Left colon (tissue), 2 donors: Measurements from ENCODE around the gene AGAP2. TPM values are rescaled to one million over a fixed set of nuclear protein-coding genes. Genes with fewer than 3 reads are reported as not detected.
A peak's percentile ranks its signal among the peaks of the same experiment; 100 is the strongest.
"Not testable (repeated sequence)": the region's sequence is repeated elsewhere in the genome, so short reads cannot be mapped to it uniquely, and the experiment has no call there.

Experiments
- ATAC-seq: fragments of 200-7000 bp; cut with Tn5 transposase; one replicate; pipeline ENCODE4 v1.9.1; 2020; ENCODE audit warnings: mild to moderate bottlenecking, moderate library complexity
- DNase-seq, 2 donors: peaks; one replicate each; pipeline ENCODE4 v3.0.0-alpha.2; 2020
- intact Hi-C, 2 donors: fragments of 100-400 bp; cut with DNase I in 1 of 2; cut with micrococcal nuclease in 1 of 2; formaldehyde crosslinking; loops; one replicate each; pipeline versions ENCODE4 v1.11.2 to v1.14.0; 2022; cut with DNase I, micrococcal nuclease
- long read RNA-seq: library from polyadenylated mRNA; unstranded; transcript quantifications from one replicate; pipeline ENCODE4 v2.0.0, GENCODE V29; 2021
- total RNA-seq, 2 donors: library from RNA; stranded (reverse); fragmentation: NEBNext Ultra II Directional; extraction: Animal tissue kit (Norgen Biotek cat#: 25700); gene quantifications; one replicate each; pipeline ENCODE4 v1.2.1, GENCODE V29; 2021
- donor health status: DM: no; HTN: no; CAD: no.
- donor health status: DM: yes; HTN: yes; CAD: no.

Gene AGAP2
- 1 to 10 TPM in 1 of 2 donors, under 1 TPM in 1; 0.92 to 1.5 TPM for total RNA-seq
- long read RNA-seq, partial matches to known transcripts = 0 of 1 reads
- long read RNA-seq, other reads (novel, unspliced or antisense) = 1 of 1 reads

DNA sequence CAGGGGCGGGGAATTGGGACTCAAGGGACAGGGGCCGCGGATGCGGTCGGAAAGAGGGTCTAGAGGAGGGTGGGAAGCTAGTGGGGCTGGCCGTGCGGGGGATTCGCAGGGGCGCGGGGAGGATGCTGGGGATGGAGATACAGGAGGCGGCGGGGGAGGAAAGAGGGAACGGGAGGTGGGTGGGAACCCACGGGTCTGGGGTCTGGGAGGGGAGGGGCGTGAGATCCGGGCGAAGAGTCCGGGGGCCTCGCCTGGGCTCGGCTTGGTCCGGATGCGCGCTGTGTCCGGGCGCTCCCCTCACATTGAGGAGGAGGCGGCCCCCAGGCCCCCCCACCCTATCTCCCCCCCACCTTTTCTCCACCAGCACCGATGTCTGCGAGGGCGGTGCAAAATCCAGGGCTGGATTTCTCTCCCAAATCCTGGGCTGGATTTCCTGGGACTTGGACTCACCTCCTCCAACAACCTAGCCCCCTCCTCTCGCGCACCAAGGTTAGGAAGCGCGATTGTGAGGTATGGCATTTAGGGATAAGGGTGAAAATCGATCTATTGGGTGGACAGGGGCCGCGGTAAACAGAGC is at the start of gene AGAP2:
Gene AGAP2 (minus strand): TSS at position 82 of the 577 bp plus-strand sequence. CDS start 496 bp downstream, outside the sequence.
- DNase-seq = no peak
- intact Hi-C loops = no loop called here
- ATAC-seq = no peak

- ATAC-seq = no peak
- intact Hi-C loops = no loop called here
- DNase-seq = no peak
Observed at GRCh38 chr12:57783861-57784260, 45.3 kb upstream of the AGAP2 start.

GRCh38 chr12:57783466-57783801 is 44.9 kb upstream of the AGAP2 start:
- intact Hi-C loops = no loop called here
- DNase-seq = no peak
- no peak for ATAC-seq

DNA sequence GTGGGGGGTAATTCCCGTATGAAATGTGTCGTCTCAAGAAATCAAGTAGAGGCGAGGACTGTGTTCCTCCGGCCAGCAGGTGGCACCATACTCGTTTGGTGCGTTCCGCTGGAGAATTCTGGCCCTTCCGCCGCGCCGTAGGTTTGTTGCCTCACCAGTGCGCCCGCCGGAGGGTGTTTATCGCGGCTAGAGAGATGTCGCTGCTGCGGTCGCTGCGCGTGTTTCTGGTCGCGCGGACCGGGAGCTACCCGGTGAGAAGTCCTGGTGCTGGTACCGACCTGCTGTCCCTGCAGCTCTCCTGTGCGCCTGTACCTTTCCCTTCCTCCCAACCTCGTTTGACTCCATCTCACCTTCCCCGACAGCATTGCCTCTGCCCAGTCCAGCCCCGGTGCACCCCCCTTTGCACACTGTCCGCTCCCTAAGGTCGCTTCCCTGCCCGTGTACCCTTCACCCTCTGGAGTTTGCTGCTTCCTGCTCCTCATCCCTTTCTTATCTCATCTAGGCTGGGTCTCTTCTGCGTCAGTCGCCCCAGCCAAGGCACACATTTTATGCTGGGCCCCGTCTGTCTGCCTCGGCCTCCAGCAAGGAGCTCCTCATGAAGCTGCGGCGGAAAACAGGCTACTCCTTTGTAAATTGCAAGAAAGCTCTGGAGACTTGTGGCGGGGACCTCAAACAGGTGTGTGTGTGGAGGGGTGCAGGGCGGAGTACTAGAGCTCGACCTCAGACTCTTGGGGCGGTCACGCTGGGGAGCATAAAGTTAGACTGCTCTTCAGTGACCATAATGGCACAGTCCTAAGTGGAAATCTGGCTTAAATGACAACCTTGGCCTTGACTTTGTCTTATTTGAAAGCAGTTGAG is 44.3 kb upstream of the AGAP2 start, which contains the start of gene TSFM:
Gene TSFM (plus strand): TSS at position 180 of the 858 bp plus-strand sequence. CDS start 15 bp downstream, at position 195.
- intact Hi-C loops = no loop called here
- DNase-seq (peak; percentile 94 to 99), ATAC-seq (peak; percentile 94)

DNA sequence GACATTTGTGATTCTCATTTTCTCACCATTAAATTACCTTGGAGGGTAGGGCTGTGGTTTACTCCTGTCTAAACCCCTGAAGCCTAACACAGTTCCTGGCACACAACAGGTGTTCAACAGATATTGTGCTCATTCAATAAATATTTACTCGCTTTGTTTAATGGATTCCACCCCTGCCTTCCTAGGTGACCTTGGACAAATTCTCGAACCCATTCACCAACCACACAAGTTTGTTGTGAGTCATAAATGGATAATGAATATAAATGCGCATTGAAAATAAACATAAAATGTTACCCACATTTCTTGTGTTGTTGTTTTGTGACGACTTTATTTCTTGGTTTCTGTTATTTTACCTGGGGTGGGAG is 43.7 kb upstream of the AGAP2 start:
- no peak for DNase-seq

DNA sequence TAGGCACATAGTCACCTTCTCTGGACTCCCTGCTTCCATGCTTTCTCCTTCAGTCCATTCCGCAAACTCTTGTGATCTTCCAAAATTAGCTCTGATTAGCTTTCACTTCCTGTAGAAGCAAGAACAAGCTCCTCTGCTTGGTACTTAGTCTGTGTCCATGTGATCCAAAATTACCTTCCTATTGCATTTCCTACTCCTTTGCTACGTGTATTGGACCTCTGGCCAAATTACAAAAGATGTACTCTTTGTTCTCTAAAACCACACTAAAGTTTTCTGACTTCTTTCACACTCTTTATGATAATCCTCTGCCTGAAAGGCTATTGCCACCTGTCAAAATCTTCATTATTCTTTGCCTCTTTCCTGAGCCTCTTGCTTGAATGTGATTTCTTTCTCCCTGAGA is 43.3 kb upstream of the AGAP2 start:
- no peak for ATAC-seq
- DNase-seq = no peak
- intact Hi-C loops = no loop called here

More for the DNA sequence above, 43.7 kb upstream of the AGAP2 start:
- intact Hi-C loops = no loop called here
- no peak for ATAC-seq

- ATAC-seq (no peak), DNase-seq (no peak)
- intact Hi-C loops = no loop called here
Observed at GRCh38 chr12:57781244-57781643, 42.7 kb upstream of the AGAP2 start.

- intact Hi-C loops = no loop called here
- ATAC-seq = no peak
- no peak for DNase-seq
Observed at GRCh38 chr12:57780284-57780897, 41.8 kb upstream of the AGAP2 start.

DNA sequence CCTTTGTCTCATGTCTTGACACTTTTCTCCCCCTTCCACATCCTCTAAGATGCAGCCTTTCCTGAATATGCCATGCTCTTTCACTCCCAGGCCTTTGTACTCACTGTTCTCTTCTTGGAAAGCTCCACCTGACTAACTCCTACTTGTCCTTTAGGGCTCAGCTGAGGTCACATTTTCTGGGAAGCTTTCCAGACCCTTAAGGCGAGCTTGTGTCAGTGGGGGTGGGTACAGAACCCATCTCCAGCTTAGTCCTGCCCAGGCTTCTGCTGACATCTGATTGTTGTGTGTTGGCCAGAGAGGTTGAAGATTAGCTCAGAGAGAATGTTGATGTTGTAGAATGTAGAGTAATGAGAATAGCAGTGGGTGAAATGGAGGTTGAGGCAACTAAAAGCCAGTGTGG is 41.2 kb upstream of the AGAP2 start:
- intact Hi-C loops = no loop called here
- no peak for DNase-seq

GRCh38 chr12:57777911-57778310 is 39.4 kb upstream of the AGAP2 start:
- intact Hi-C loops = no loop called here
- no peak for ATAC-seq
- no peak for DNase-seq

More for the DNA sequence above, 41.2 kb upstream of the AGAP2 start:
- ATAC-seq = no peak

- intact Hi-C loops = no loop called here
- ATAC-seq = no peak
- no peak for DNase-seq
Observed at GRCh38 chr12:57777367-57777766, 38.8 kb upstream of the AGAP2 start.

DNA sequence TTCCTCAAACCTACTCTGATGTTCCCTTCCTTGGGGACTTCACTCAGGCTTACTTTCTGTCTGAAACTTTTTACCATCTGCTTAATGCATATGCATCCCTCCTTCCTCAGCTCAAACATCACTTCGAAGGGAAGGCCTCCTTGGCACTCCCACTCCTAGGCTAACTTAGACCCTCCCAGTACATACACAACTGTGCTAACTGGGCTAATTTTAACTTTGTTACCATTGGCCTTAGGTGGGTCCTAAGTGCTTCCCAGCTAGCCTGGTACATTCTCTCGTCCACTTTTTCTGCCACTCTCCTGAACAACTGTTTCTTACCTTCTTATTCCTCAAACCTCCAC is 37.7 kb upstream of the AGAP2 start:
- ATAC-seq = no peak

DNA sequence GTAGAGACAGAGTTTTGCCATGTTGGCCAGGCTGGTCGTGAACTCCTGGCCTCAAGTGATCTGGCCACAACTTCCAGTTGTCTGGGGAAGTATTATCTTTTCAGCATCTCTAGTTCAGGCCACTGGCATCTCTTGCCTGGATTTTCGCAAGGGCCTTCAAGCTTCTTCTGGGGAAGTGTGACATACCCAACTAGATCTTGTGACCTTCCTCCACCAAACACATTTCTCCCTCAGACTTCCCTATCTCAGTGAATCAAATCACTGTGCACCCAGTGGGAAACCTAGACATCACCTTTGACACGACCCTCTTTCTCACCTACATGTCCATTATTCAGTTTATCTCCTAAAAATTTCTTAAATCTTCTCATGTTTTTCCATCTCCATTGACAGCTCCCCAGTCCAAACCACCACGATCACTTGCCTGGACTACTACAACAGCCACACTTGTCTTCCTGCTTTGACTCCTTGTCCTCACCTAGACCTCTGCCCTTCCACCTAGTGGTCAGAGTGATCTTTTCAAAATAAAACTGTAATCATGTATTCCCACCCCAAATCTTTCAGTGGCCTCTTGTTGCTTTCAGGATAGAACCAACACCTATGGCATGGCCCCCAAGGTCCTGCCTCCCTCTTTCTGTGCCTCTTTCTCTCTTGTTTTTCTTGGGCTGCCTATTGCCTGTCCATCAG is 37.2 kb upstream of the AGAP2 start:
- no peak for ATAC-seq
- intact Hi-C loops = no loop called here
- DNase-seq = no peak

More for the DNA sequence above, 37.7 kb upstream of the AGAP2 start:
- no peak for DNase-seq
- intact Hi-C loops = no loop called here

GRCh38 chr12:57775044-57775443 is 36.5 kb upstream of the AGAP2 start:
- ATAC-seq = no peak
- DNase-seq = no peak
- intact Hi-C loops = no loop called here

GRCh38 chr12:57774634-57775033 is 36.1 kb upstream of the AGAP2 start:
- ATAC-seq, DNase-seq, intact Hi-C loops: not testable (repeated sequence)

DNA sequence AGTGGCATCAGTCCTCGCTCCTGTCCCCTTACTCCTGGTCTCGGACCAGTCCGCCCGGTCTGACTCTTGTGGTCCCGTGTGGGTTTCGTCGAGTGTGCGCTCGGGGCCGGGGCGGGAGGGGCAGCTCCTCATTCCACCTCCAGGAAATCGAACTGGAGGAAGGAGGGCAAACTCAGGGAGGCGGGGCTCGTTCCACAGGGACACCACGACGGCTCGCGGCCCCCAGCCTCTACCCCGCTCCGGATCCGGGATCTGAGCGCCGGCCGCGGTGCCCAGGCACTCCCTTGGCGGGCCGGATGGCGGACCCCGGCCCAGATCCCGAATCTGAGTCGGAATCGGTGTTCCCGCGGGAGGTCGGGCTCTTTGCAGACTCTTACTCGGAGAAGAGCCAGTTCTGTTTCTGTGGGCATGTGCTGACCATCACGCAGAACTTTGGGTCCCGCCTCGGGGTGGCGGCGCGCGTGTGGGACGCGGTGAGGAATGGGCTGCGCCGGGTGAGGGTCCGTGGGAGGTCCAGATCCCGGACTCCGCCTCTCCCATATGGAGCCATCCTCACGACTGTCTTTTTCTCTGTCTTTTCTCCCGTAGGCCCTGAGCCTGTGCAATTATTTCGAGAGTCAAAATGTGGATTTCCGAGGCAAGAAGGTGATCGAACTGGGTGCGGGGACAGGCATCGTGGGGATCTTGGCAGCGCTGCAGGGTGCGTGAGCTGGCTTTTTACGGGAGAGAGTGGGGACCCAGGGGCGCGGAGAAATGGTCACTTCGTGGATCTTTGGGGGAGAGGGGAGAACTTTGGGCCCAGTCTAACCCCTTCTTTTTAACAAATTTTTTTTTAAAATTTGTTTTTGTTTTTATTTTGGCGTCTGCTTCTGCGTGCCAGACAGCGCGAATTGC is 34.1 kb upstream of the AGAP2 start, which contains the start of gene EEF1AKMT3:
Gene EEF1AKMT3 (plus strand): TSS at position 186 of the 894 bp plus-strand sequence. CDS start 111 bp downstream, at position 297.
- ATAC-seq = peak; percentile 76
- intact Hi-C loops = no loop called here
- peak; percentile 77 to 80 for DNase-seq

GRCh38 chr12:57771873-57772428 is 33.4 kb upstream of the AGAP2 start, which contains the start of gene METTL1:
METTL1 (minus strand) TSS chr12:57772105; CDS start chr12:57772083, 22 bp downstream.
- peak; percentile 94 to 96 for DNase-seq
- intact Hi-C loops = no loop called here
- peak; percentile 94 for ATAC-seq
